ENCODE results near the gene TMPRSS11F. TPM values are rescaled to one million over a fixed set of nuclear protein-coding genes. Genes with fewer than 3 reads are reported as not detected.

The TMPRSS11F gene
- total RNA-seq, 5 donors from 2014 or later (not counting 1 experiment from before 2014, with no cell fraction given) = not detected

DNA sequence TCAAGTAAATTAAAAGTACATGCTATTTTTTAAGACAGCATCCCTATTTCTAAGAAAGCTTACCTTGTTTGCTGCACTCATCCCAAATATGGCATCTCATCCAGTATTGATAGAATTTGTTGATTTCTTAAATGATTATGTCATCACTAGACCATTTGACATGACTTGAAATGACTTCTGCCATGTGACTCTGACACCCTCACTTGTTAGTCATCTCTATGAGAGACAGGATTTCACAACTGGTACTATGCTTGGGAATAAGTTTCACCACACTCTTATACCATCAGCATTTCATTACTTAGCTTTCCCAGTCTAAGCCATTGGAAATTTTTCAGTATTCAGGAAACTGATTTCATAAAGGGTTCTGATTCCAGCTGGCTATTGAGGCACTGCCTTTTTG lies 55.3 kb downstream of the TMPRSS11F start:
- no peak overlapping the region for H3K27ac Mint-ChIP-seq
- ATAC-seq (replicated peaks in 1 of 4) = no peak
- ChIA-PET CTCF (no interaction called here), POLR2A (no interaction called here)
- Histone ChIP-seq H3K27ac (ENCODE audit: low read length) (no peak overlapping the region), H3K4me1 (ENCODE audit: control insufficient read depth in 1 of 2, extremely low read depth in 1 of 2, insufficient read depth in 2 of 2, low read length in 2 of 2) (no peaks in the 10 kb centered on the region), H3K36me3 (ENCODE audit: control insufficient read depth in 2 of 2, extremely low read depth in 1 of 2, insufficient read depth in 1 of 2, low read length in 1 of 2) (no peaks in the 10 kb centered on the region), H3K4me3 (ENCODE audit: control insufficient read depth in 1 of 2, extremely low read depth in 1 of 2, low read length in 1 of 2) (no peak overlapping the region), H3K27me3 (replicated peaks in 1 of 2; ENCODE audit: control insufficient read depth in 2 of 2, extremely low read depth in 1 of 2, insufficient read depth in 2 of 2, low read length in 1 of 2) (peaks cover 0 to 4% of the 10 kb centered on the region in 2 experiments), H3K9me3 (no peaks in the 10 kb centered on the region)
- H3K4me3 Mint-ChIP-seq = no peak overlapping the region
- no peak for DNase-seq
- H3K9me3 Mint-ChIP-seq = no peaks in the 10 kb centered on the region
- no peaks in the 10 kb centered on the region for H3K4me1 Mint-ChIP-seq
- no peaks in the 10 kb centered on the region for H3K27me3 Mint-ChIP-seq
- H3K36me3 Mint-ChIP-seq = no peaks in the 10 kb centered on the region

DNA sequence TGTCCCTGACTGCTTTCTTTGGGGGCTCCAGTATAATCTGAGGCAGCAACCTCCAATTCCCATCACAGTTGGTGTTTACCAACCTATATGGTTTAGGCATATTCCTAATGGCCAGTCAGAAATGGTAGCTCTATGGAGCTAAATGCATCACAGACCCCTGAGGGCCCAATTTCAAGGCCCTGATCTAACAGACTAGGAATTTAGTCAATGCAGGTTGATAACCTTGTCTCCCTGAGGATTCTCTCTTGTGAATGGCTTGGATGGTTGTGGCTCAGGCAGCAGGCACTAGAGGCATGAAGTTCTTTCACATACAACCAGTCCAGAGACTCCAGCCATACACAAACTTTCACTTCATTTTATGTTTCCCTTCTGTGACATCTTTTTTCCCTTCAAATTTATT lies 59.4 kb downstream of the TMPRSS11F start:
- H3K4me3 ChIP-seq (ENCODE audit: control insufficient read depth in 1 of 2, extremely low read depth in 1 of 2, low read length in 1 of 2) = no peak overlapping the region
- H3K27me3 ChIP-seq (replicated peaks in 1 of 2; ENCODE audit: control insufficient read depth in 2 of 2, extremely low read depth in 1 of 2, insufficient read depth in 2 of 2, low read length in 1 of 2) = no peaks in the 10 kb centered on the region
- no peaks in the 10 kb centered on the region for H3K36me3 Mint-ChIP-seq
- POLR2A ChIA-PET = no interaction called here
- no peak overlapping the region for H3K27ac Mint-ChIP-seq
- H3K4me1 Mint-ChIP-seq = no peaks in the 10 kb centered on the region
- H3K9me3 Mint-ChIP-seq = no peaks in the 10 kb centered on the region
- no peaks in the 10 kb centered on the region for H3K4me1 ChIP-seq (ENCODE audit: control insufficient read depth in 1 of 2, extremely low read depth in 1 of 2, insufficient read depth in 2 of 2, low read length in 2 of 2)
- CTCF ChIA-PET = no interaction called here
- DNase-seq (no peak), ATAC-seq (replicated peaks in 1 of 4) (no peak)
- peaks cover 0 to 2% of the 10 kb centered on the region in 2 donors for H3K27me3 Mint-ChIP-seq
- no peak overlapping the region for H3K27ac ChIP-seq (ENCODE audit: low read length)
- H3K9me3 ChIP-seq = no peaks in the 10 kb centered on the region
- no peak overlapping the region for H3K4me3 Mint-ChIP-seq
- no peaks in the 10 kb centered on the region for H3K36me3 ChIP-seq (ENCODE audit: control insufficient read depth in 2 of 2, extremely low read depth in 1 of 2, insufficient read depth in 1 of 2, low read length in 1 of 2)

DNA sequence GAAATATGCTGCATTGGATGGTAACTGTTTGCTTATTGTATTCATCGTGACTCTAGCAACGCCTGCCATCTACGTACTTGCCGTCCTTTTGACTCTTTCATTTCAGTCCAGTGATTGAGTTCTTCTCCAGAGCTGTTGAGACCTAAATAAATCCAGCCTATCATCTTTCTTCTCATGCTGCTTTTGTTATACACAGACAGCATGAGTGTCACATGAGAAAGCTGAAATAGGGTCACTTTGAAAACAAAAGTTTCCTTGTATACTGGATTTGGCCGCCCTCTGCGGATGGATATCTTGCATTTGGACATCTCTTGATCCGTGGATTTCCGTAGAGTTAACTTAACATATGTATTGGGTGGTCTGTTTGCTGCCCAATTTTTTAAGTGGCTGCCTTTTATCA lies 67.2 kb downstream of the TMPRSS11F start:
- no peaks in the 10 kb centered on the region for H3K36me3 Mint-ChIP-seq
- no peaks in the 10 kb centered on the region for H3K9me3 Mint-ChIP-seq
- ChIA-PET POLR2A (no interaction called here), CTCF (no interaction called here)
- no peaks in the 10 kb centered on the region for H3K4me1 ChIP-seq (ENCODE audit: control insufficient read depth in 1 of 2, extremely low read depth in 1 of 2, insufficient read depth in 2 of 2, low read length in 2 of 2)
- no peaks in the 10 kb centered on the region for H3K27me3 ChIP-seq (replicated peaks in 1 of 2; ENCODE audit: control insufficient read depth in 2 of 2, extremely low read depth in 1 of 2, insufficient read depth in 2 of 2, low read length in 1 of 2)
- ATAC-seq (replicated peaks in 1 of 4) (no peak), DNase-seq (no peak)
- H3K27ac Mint-ChIP-seq = no peak overlapping the region
- no peak overlapping the region for H3K4me3 ChIP-seq (ENCODE audit: control insufficient read depth in 1 of 2, extremely low read depth in 1 of 2, low read length in 1 of 2)
- H3K27me3 Mint-ChIP-seq = no peaks in the 10 kb centered on the region
- no peak overlapping the region for H3K4me3 Mint-ChIP-seq
- no peaks in the 10 kb centered on the region for H3K36me3 ChIP-seq (ENCODE audit: control insufficient read depth in 2 of 2, extremely low read depth in 1 of 2, insufficient read depth in 1 of 2, low read length in 1 of 2)
- 83% methylated on average over 8 of the region's 8 CpGs for WGBS (ENCODE audit: insufficient coverage)
- H3K27ac ChIP-seq (ENCODE audit: low read length) = no peak overlapping the region
- H3K4me1 Mint-ChIP-seq = no peaks in the 10 kb centered on the region
- no peaks in the 10 kb centered on the region for H3K9me3 ChIP-seq

DNA sequence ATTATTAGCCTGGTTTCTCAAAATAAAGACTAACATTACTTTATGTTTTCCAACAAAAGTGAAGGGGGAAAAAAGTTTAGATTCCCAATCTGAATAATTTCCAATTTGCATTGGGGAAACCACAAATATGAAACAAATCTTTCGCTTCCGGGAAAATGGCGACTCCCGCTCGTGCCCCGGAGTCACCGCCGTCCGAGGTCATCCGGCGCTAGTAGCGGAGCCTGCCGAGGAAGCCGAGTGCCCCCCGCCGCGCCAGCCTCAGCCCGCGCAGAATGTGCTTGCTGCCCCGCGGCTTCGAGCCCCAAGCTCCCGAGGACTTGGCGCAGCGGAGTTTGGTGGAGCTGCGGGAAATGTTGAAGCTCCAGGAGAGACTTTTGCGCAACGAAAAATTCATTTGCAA lies 91.4 kb downstream of the TMPRSS11F start:
- 96% methylated on average over 28 of the region's 28 CpGs for WGBS (ENCODE audit: insufficient coverage)
- ChIA-PET POLR2A (no interaction called here), CTCF (no interaction called here)
- H3K4me1 ChIP-seq (ENCODE audit: control insufficient read depth in 1 of 2, extremely low read depth in 1 of 2, insufficient read depth in 2 of 2, low read length in 2 of 2) = no peaks in the 10 kb centered on the region
- Mint-ChIP-seq H3K27me3 (no peaks in the 10 kb centered on the region), H3K4me1 (no peaks in the 10 kb centered on the region), H3K9me3 (no peaks in the 10 kb centered on the region), H3K36me3 (no peaks in the 10 kb centered on the region), H3K27ac (no peak overlapping the region), H3K4me3 (no peak overlapping the region)
- no peak overlapping the region for H3K27ac ChIP-seq (ENCODE audit: low read length)
- no peaks in the 10 kb centered on the region for H3K27me3 ChIP-seq (replicated peaks in 1 of 2; ENCODE audit: control insufficient read depth in 2 of 2, extremely low read depth in 1 of 2, insufficient read depth in 2 of 2, low read length in 1 of 2)
- ATAC-seq (replicated peaks in 1 of 4) (no peak), DNase-seq (no peak)
- no peaks in the 10 kb centered on the region for H3K9me3 ChIP-seq
- no peak overlapping the region for H3K4me3 ChIP-seq (ENCODE audit: control insufficient read depth in 1 of 2, extremely low read depth in 1 of 2, low read length in 1 of 2)
- H3K36me3 ChIP-seq (ENCODE audit: control insufficient read depth in 2 of 2, extremely low read depth in 1 of 2, insufficient read depth in 1 of 2, low read length in 1 of 2) = no peaks in the 10 kb centered on the region

DNA sequence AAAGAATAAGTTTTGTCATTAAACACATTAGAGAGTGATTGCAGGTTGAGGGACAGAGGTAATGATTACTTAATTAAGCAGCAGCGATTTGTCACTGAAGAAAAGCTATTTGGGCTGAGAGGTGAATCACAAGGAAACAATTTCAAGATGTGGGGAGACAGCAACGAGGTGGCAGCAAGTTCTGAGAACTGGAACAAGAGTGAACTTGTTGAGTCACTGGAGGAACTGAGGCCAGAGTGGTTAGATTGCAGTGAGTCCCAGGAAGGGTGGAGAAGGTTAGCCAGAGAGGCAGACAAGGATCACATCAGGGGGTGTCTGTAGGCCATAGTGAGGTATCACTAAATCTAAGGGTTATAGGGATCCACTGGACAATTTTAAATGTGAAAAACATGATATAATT lies 108.5 kb downstream of the TMPRSS11F start:
- H3K27ac ChIP-seq (ENCODE audit: low read length) = no peak overlapping the region
- Mint-ChIP-seq H3K4me3 (no peak overlapping the region), H3K36me3 (no peaks in the 10 kb centered on the region), H3K27ac (no peak overlapping the region), H3K27me3 (no peaks in the 10 kb centered on the region), H3K4me1 (no peaks in the 10 kb centered on the region), H3K9me3 (no peaks in the 10 kb centered on the region)
- ATAC-seq (replicated peaks in 1 of 4) = no peak
- no peaks in the 10 kb centered on the region for H3K27me3 ChIP-seq (replicated peaks in 1 of 2; ENCODE audit: control insufficient read depth in 2 of 2, extremely low read depth in 1 of 2, insufficient read depth in 2 of 2, low read length in 1 of 2)
- no peak overlapping the region for H3K4me3 ChIP-seq (ENCODE audit: control insufficient read depth in 1 of 2, extremely low read depth in 1 of 2, low read length in 1 of 2)
- POLR2A ChIA-PET = no interaction called here
- no peak for DNase-seq
- H3K4me1 ChIP-seq (ENCODE audit: control insufficient read depth in 1 of 2, extremely low read depth in 1 of 2, insufficient read depth in 2 of 2, low read length in 2 of 2) = no peaks in the 10 kb centered on the region
- H3K9me3 ChIP-seq = no peaks in the 10 kb centered on the region
- CTCF ChIA-PET = interaction anchor here in 1 of 2 donors (0.6 kb wide), 1 partner anchor 14 kb away, joined by 3 read pairs; no protein-coding TSS in a partner anchor
- H3K36me3 ChIP-seq (ENCODE audit: control insufficient read depth in 2 of 2, extremely low read depth in 1 of 2, insufficient read depth in 1 of 2, low read length in 1 of 2) = no peaks in the 10 kb centered on the region
- 51% methylated on average over 2 of the region's 2 CpGs for WGBS (ENCODE audit: insufficient coverage)

DNA sequence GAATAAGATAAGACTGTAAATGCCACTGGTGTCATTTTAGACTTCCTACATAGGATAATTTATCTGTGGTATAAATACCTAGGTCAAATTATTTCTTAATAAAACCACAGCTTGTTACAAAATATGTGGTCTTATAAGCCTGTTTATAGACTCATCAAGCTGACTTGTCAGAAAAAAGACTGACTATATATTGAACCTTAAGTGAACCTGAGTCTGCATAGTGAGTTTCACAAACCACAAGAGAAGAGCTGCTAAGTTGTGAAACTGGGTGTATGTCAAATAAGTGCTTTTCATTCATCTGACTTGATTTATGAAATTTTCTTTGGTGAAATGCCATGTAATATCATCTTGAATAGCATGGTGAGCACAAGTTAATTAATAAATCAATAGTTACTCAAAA lies 118.0 kb downstream of the TMPRSS11F start:
- H3K4me1 Mint-ChIP-seq = no peaks in the 10 kb centered on the region

More for the DNA sequence above, 118.0 kb downstream of the TMPRSS11F start:
- no peak overlapping the region for H3K4me3 Mint-ChIP-seq
- Histone ChIP-seq H3K36me3 (ENCODE audit: control insufficient read depth in 2 of 2, extremely low read depth in 1 of 2, insufficient read depth in 1 of 2, low read length in 1 of 2) (no peaks in the 10 kb centered on the region), H3K9me3 (no peaks in the 10 kb centered on the region), H3K4me3 (ENCODE audit: control insufficient read depth in 1 of 2, extremely low read depth in 1 of 2, low read length in 1 of 2) (no peak overlapping the region), H3K27ac (ENCODE audit: low read length) (no peak overlapping the region), H3K4me1 (ENCODE audit: control insufficient read depth in 1 of 2, extremely low read depth in 1 of 2, insufficient read depth in 2 of 2, low read length in 2 of 2) (no peaks in the 10 kb centered on the region), H3K27me3 (replicated peaks in 1 of 2; ENCODE audit: control insufficient read depth in 2 of 2, extremely low read depth in 1 of 2, insufficient read depth in 2 of 2, low read length in 1 of 2) (no peaks in the 10 kb centered on the region)
- H3K27me3 Mint-ChIP-seq = peaks cover 2 to 8% of the 10 kb centered on the region in 2 donors
- no peaks in the 10 kb centered on the region for H3K36me3 Mint-ChIP-seq
- DNase-seq (no peak), ATAC-seq (replicated peaks in 1 of 4) (no peak)
- peaks cover 0 to 5% (median 3%) of the 10 kb centered on the region in 3 donors for H3K9me3 Mint-ChIP-seq
- CTCF ChIA-PET = no interaction called here
- POLR2A ChIA-PET = no interaction called here
- no peak overlapping the region for H3K27ac Mint-ChIP-seq

Data from T-cell (primary cell).